GM12878 (cell line): ENCODE data around the gene MSH5. TPM values are rescaled to one million over a fixed set of nuclear protein-coding genes. Genes with fewer than 3 reads are reported as not detected.

ENCODE experiments used
- ATAC-seq: fragments of 200-7000 bp; cut with Tn5 transposase; 3 replicates; pipeline ENCODE4 v1.9.1; 2020; ENCODE audit warnings: mild to moderate bottlenecking, moderate library complexity
- BruUV-seq: library from RNA; stranded (reverse); fragments of 400-500 nt; replicated peaks from 2 replicates; lab custom pipeline; 2021; lab: Mats Ljungman, UMichigan
- CTCF ChIA-PET: fragments of 300-600 bp; sonication (Branson Sonifier 250); formaldehyde crosslinking; extraction: SDS; loops from one replicate; lab custom pipeline; 2021; ENCODE audit warnings: inconsistent platforms; lab: Yijun Ruan, JAX
- POLR2A ChIA-PET: fragments of 350-600 bp; formaldehyde crosslinking; extraction: SDS; loops from one replicate; lab custom pipeline; 2021; ENCODE audit warnings: inconsistent platforms; lab: Charles Lee
- RAD21 ChIA-PET: fragments of 300-600 bp; sonication (Branson Sonifier 250); formaldehyde crosslinking; loops from one replicate; lab custom pipeline; 2023; ENCODE audit warnings: antibody characterized with exemption; ENCODE audit not compliant: unreplicated experiment; lab: Charles Lee
- SMC1A ChIA-PET: fragments of 300-600 bp; sonication (Branson Sonifier 250); formaldehyde crosslinking; loops from one replicate; lab custom pipeline; 2023; ENCODE audit not compliant: unreplicated experiment, uncharacterized antibody; lab: Charles Lee
- DNase-seq: peaks from one replicate; pipeline ENCODE4 v3.0.0-alpha.2; 2011; ENCODE audit warnings: low read depth, low spot score
- FAIRE-seq: peaks from 3 replicates; lab custom pipeline; 2011; peaks lifted over from hg19 to GRCh38; lab: Jason Lieb, UNC
- H2AFZ ChIP-seq: 2 replicates; pipeline ENCODE4 v1.6.0; 2011; ENCODE audit warnings: low read depth, low read length, control low read depth; ENCODE audit not compliant: control insufficient read depth
- H3K27ac ChIP-seq: 2 replicates; pipeline ENCODE4 v1.5.1; 2011; ENCODE audit warnings: control low read depth; ENCODE audit not compliant: control insufficient read depth, insufficient read depth
- H3K27me3 ChIP-seq, 2 experiments: replicated peaks in 1 of 2; 2 replicates each; pipeline versions ENCODE4 v1.6.0 to v1.6.1; 2011; ENCODE audit warnings: low read length in 1 of 2; ENCODE audit not compliant: control insufficient read depth in 2 of 2, insufficient read depth in 2 of 2
- H3K36me3 ChIP-seq, 2 experiments: 2 replicates each; pipeline ENCODE4 v1.5.1; 2011; ENCODE audit warnings: low read length in 1 of 2; ENCODE audit not compliant: control insufficient read depth in 2 of 2, insufficient read depth in 2 of 2
- H3K4me1 ChIP-seq: 2 replicates; pipeline ENCODE4 v1.6.1; 2011; ENCODE audit warnings: mild to moderate bottlenecking, low read length, moderate library complexity, mixed read lengths; ENCODE audit not compliant: control insufficient read depth, insufficient read depth
- H3K4me2 ChIP-seq: 2 replicates; pipeline ENCODE4 v1.6.0; 2011; ENCODE audit warnings: control low read depth; ENCODE audit not compliant: control insufficient read depth, insufficient read depth
- H3K4me3 ChIP-seq: fragments of 200-600 bp; sonication (generic); 2 replicates; pipeline ENCODE4 v1.5.1; 2016
- H3K79me2 ChIP-seq: 2 replicates; pipeline ENCODE4 v1.6.0; 2011; ENCODE audit warnings: low read length; ENCODE audit not compliant: control insufficient read depth, insufficient read depth
- H3K9ac ChIP-seq: 2 replicates; pipeline ENCODE4 v1.8.0; 2011; ENCODE audit warnings: low read length, control low read depth, mixed read lengths; ENCODE audit not compliant: control insufficient read depth, insufficient read depth
- H3K9me3 ChIP-seq: replicated peaks from 3 replicates; pipeline ENCODE4 v1.5.1; 2011; ENCODE audit warnings: mild to moderate bottlenecking, low read length; ENCODE audit not compliant: control insufficient read depth, insufficient read depth
- H4K20me1 ChIP-seq: 2 replicates; pipeline ENCODE4 v1.6.0; 2011; ENCODE audit not compliant: control insufficient read depth, insufficient read depth
- BACH1 ChIP-seq: fragments of 450-650 bp; IDR thresholded peaks from 2 replicates; pipeline ENCODE4 v1.6.1; 2017; ENCODE audit warnings: mild to moderate bottlenecking, borderline replicate concordance
- CHD2 ChIP-seq: IDR thresholded peaks from 2 replicates; pipeline ENCODE4 v1.6.1; 2011; ENCODE audit warnings: low read depth, low read length, improper control_type of control experiment, borderline replicate concordance
- CREM ChIP-seq: IDR thresholded peaks from 2 replicates; pipeline ENCODE4 v1.6.1; 2014; ENCODE audit warnings: antibody characterized with exemption, low read depth
- MYC ChIP-seq: IDR thresholded peaks from 2 replicates; pipeline ENCODE4 v1.6.1; 2011; ENCODE audit warnings: mild to moderate bottlenecking, low read length, moderate library complexity, inconsistent platforms; ENCODE audit not compliant: insufficient read depth, insufficient replicate concordance, insufficient read length, severe bottlenecking
- NBN ChIP-seq: fragments of 450-650 bp; IDR thresholded peaks from 2 replicates; pipeline ENCODE4 v1.6.1; 2016
- NFYA ChIP-seq: IDR thresholded peaks from 2 replicates; pipeline ENCODE4 v1.6.1; 2011; ENCODE audit warnings: low read depth, mild to moderate bottlenecking, low read length, improper control_type of control experiment, borderline replicate concordance
- PAX8 ChIP-seq: fragments of 450-650 bp; IDR thresholded peaks from 2 replicates; pipeline ENCODE4 v1.6.1; 2017; ENCODE audit warnings: mild to moderate bottlenecking, moderate library complexity
- POLR2A ChIP-seq: IDR thresholded peaks from 2 replicates; pipeline ENCODE4 v1.6.1; 2011; ENCODE audit warnings: low read depth, mild to moderate bottlenecking, low read length
- RAD51 ChIP-seq: fragments of 450-650 bp; IDR thresholded peaks from 2 replicates; pipeline ENCODE4 v1.6.1; 2016; ENCODE audit warnings: moderate library complexity, mild to moderate bottlenecking, inconsistent platforms
- RFX5 ChIP-seq: IDR thresholded peaks from 2 replicates; pipeline ENCODE4 v1.6.1; 2011; ENCODE audit warnings: low read depth, low read length, improper control_type of control experiment
- SIX5 ChIP-seq: IDR thresholded peaks from 2 replicates; pipeline ENCODE4 v1.6.1; 2011; ENCODE audit warnings: mild to moderate bottlenecking, low read depth, low read length, moderate library complexity; ENCODE audit not compliant: severe bottlenecking
- SMAD1 ChIP-seq: fragments of 450-650 bp; IDR thresholded peaks from 2 replicates; pipeline ENCODE4 v1.6.1; 2018; ENCODE audit warnings: mild to moderate bottlenecking, low read depth; ENCODE audit not compliant: partially characterized antibody
- STAT3 ChIP-seq: IDR thresholded peaks from 2 replicates; pipeline ENCODE4 v1.6.1; 2011; ENCODE audit warnings: low read depth, low read length, improper control_type of control experiment
- TAF1 ChIP-seq: IDR thresholded peaks from 2 replicates; pipeline ENCODE4 v1.6.1; 2011; ENCODE audit warnings: mild to moderate bottlenecking, low read depth, low read length, borderline replicate concordance
- TARDBP ChIP-seq: IDR thresholded peaks from 2 replicates; pipeline ENCODE4 v1.6.1; 2016; ENCODE audit warnings: borderline replicate concordance
- TCF7 ChIP-seq: IDR thresholded peaks from 2 replicates; pipeline ENCODE4 v1.6.1; 2014; ENCODE audit warnings: antibody characterized with exemption, borderline replicate concordance
- YBX1 ChIP-seq: fragments of 450-650 bp; IDR thresholded peaks from 2 replicates; pipeline ENCODE4 v1.6.1; 2016; ENCODE audit warnings: antibody characterized with exemption
- ZZZ3 ChIP-seq: IDR thresholded peaks from 2 replicates; pipeline ENCODE4 v1.6.1; 2011; ENCODE audit warnings: low read depth; ENCODE audit not compliant: control insufficient read depth, insufficient read length
- WGBS: methylation state at CpG from one replicate; pipeline ENCODE4 v1.1.6; 2016; ENCODE audit warnings: low lambda C conversion rate; ENCODE audit not compliant: insufficient replicate concordance, insufficient coverage; ENCODE audit errors: missing lambda C conversion rate; 5-methylcytosine and 5-hydroxymethylcytosine counted together
- in situ Hi-C: fragments of 300-500 bp; cut with MboI; formaldehyde crosslinking; loops from 9 replicates; pipeline ENCODE4 v1.14.3; 2018; ENCODE audit warnings: mixed read lengths
- intact Hi-C: fragments of 100-400 bp; cut with micrococcal nuclease; formaldehyde crosslinking; loops from one replicate; pipeline ENCODE4 v1.14.2; 2022; ENCODE audit not compliant: unreplicated experiment
- polyA plus RNA-seq, 11 experiments: library from polyadenylated mRNA; depleted of rRNA in 4 of 11; unstranded in 6 of 11; stranded (reverse) in 5 of 11; fragments of >200 nt; fragmentation: Nextera tagmentation in 4 of 11; fragmentation: Illumina TruSeq in 1 of 11; extraction: Ambion mirVana in 4 of 11; extraction: Trizol in 1 of 11; gene quantifications; 1 replicate in 1 of 11; 2 replicates in 10 of 11; pipeline versions ENCODE4 v1.2.1 to v1.2.3, GENCODE V29; 2011 to 2016; ENCODE audit warnings: inconsistent platforms in 2 of 11, missing spikeins in 2 of 11, low read depth in 1 of 11
- total RNA-seq, 4 experiments: library from RNA; depleted of rRNA in 3 of 4; stranded (reverse); fragments of >200 nt in 3 of 4; fragmentation: Illumina TruSeq in 1 of 4; extraction: Trizol in 1 of 4; gene quantifications; 2 replicates each; pipeline versions ENCODE4 v1.2.1 to v1.2.3, GENCODE V29; 2013 to 2021
- TF ChIP-seq, protein P1 (sequence below): IDR thresholded peaks from 2 replicates; pipeline ENCODE4 v1.6.1; 2012; ENCODE audit warnings: low read depth, low read length, improper control_type of control experiment
- TF ChIP-seq, protein P2 (sequence below): fragments of 450-650 bp; IDR thresholded peaks from 2 replicates; pipeline ENCODE4 v1.6.1; 2016; ENCODE audit warnings: mild to moderate bottlenecking

Gene MSH5
- total and polyA plus RNA-seq, 10 of the 15 experiments (the other 5 are each of a cell fraction or from before 2014, with no cell fraction given) = 9.1 to 52.7 (median 30.0) TPM

GRCh38 chr6:31739639-31740396 is at the start of gene MSH5 (continued):
- TF ChIP-seq POLR2A = peak; percentile 78
- TF ChIP-seq TCF7 = no peak
- TF ChIP-seq, protein P1, sequence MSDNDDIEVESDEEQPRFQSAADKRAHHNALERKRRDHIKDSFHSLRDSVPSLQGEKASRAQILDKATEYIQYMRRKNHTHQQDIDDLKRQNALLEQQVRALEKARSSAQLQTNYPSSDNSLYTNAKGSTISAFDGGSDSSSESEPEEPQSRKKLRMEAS = peak; percentile 91
- no peak for TF ChIP-seq SIX5
- no peak for TF ChIP-seq ZZZ3
- TF ChIP-seq TARDBP = peak; percentile 38; the same call in 1 of the 2 replicates
- peak; percentile 47 for TF ChIP-seq TAF1
- TF ChIP-seq MYC = peak; percentile 30

GRCh38 chr6:31690231-31691077 is 49.4 kb upstream of the MSH5 start:
- no peaks in the 10 kb centered on the region for H4K20me1 ChIP-seq
- H3K9me3 ChIP-seq = no peaks in the 10 kb centered on the region
- ChIA-PET SMC1A (interaction anchor here (0.7 to 0.8 kb wide), 3 partner anchors 11 to 173 kb away, joined by 3 to 4 read pairs (median 3); no protein-coding TSS in a partner anchor), CTCF (interaction anchor here (0.7 to 2.3 kb wide), 3 partner anchors 15 to 139 kb away, joined by 4 to 7 read pairs (median 5); no protein-coding TSS in a partner anchor), POLR2A (interaction anchor here (0.5 to 0.8 kb wide), 3 partner anchors 28 to 140 kb away, joined by 3 to 7 read pairs (median 3); no protein-coding TSS in a partner anchor), RAD21 (interaction anchor here (1.1 kb wide), 1 partner anchor 68 kb away, joined by 3 read pairs; no protein-coding TSS in a partner anchor)
- intact Hi-C loops = no loop called here
- no peak for DNase-seq
- in situ Hi-C loops = no loop called here
- no peak overlapping the region for H3K4me2 ChIP-seq
- no peak for FAIRE-seq
- H3K79me2 ChIP-seq = no peaks in the 10 kb centered on the region
- 76% methylated on average over 10 of the region's 10 CpGs for WGBS
- no peak overlapping the region for H3K4me3 ChIP-seq
- no peak for ATAC-seq
- H3K27me3 ChIP-seq = no peaks in the 10 kb centered on the region
- no peaks in the 10 kb centered on the region for H3K4me1 ChIP-seq
- no peak overlapping the region for H3K9ac ChIP-seq
- H3K36me3 ChIP-seq = peaks cover 15 to 41% of the 10 kb centered on the region in 2 experiments
- no TSS peak for BruUV-seq
- no peak overlapping the region for H2AFZ ChIP-seq
- no peak overlapping the region for H3K27ac ChIP-seq
- TF ChIP-seq, protein P2, sequence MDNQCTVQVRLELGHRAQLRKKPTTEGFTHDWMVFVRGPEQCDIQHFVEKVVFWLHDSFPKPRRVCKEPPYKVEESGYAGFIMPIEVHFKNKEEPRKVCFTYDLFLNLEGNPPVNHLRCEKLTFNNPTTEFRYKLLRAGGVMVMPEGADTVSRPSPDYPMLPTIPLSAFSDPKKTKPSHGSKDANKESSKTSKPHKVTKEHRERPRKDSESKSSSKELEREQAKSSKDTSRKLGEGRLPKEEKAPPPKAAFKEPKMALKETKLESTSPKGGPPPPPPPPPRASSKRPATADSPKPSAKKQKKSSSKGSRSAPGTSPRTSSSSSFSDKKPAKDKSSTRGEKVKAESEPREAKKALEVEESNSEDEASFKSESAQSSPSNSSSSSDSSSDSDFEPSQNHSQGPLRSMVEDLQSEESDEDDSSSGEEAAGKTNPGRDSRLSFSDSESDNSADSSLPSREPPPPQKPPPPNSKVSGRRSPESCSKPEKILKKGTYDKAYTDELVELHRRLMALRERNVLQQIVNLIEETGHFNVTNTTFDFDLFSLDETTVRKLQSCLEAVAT = no peak
- no peak for TF ChIP-seq TAF1
- no peak for TF ChIP-seq RFX5
- no peak for TF ChIP-seq BACH1
- TF ChIP-seq CREM = no peak
- TF ChIP-seq CHD2 = no peak
- TF ChIP-seq YBX1 = no peak
- TF ChIP-seq, protein P1 = no peak
- TF ChIP-seq NBN = no peak
- TF ChIP-seq ZZZ3 = no peak
- no peak for TF ChIP-seq STAT3
- TF ChIP-seq PAX8 = no peak
- TF ChIP-seq SMAD1 = no peak
- TF ChIP-seq RAD51 = no peak
- no peak for TF ChIP-seq NFYA
